BJ (cell line): ENCODE results near the gene SYT1. TPM values are rescaled to one million over a fixed set of nuclear protein-coding genes. Genes with fewer than 3 reads are reported as not detected.

Source experiments
- CTCF ChIA-PET: fragments of 350-600 bp; formaldehyde crosslinking; extraction: SDS; loops from one replicate; lab custom pipeline; 2021; ENCODE audit warnings: antibody characterized with exemption, inconsistent platforms; lab: Yijun Ruan, JAX
- POLR2A ChIA-PET: fragments of 300-600 bp; sonication (Branson Sonifier 250); formaldehyde crosslinking; extraction: SDS; loops from one replicate; lab custom pipeline; 2021; ENCODE audit warnings: antibody characterized with exemption; lab: Charles Lee
- DNase-seq: peaks from one replicate; pipeline ENCODE4 v3.0.0-alpha.2; 2011; ENCODE audit warnings: low read depth
- H3K27me3 ChIP-seq: 2 replicates; pipeline ENCODE4 v1.6.0; 2011; ENCODE audit warnings: low read length; ENCODE audit not compliant: control insufficient read depth, insufficient read depth
- H3K36me3 ChIP-seq: 2 replicates; pipeline ENCODE4 v1.5.1; 2011; ENCODE audit warnings: low read length; ENCODE audit not compliant: control insufficient read depth, insufficient read depth
- H3K4me3 ChIP-seq: 2 replicates; pipeline ENCODE4 v1.5.1; 2011; ENCODE audit warnings: low read depth, mild to moderate bottlenecking, control low read depth, low read length
- polyA plus RNA-seq: library from polyadenylated mRNA; depleted of rRNA; stranded (reverse); fragments of >200 nt; gene quantifications from 2 replicates; pipeline ENCODE4 v1.2.3, GENCODE V29; 2011
- small RNA-seq: library from RNA; depleted of rRNA; stranded (forward); fragments of <200 nt; gene quantifications from one replicate; pipeline ENCODE3, GENCODE V24; 2012; ENCODE audit warnings: low replicate concordance, low read depth; ENCODE audit not compliant: insufficient read length
- TF ChIP-seq, protein P1 (sequence below): IDR thresholded peaks from 2 replicates; pipeline ENCODE4 v1.5.1; 2011; ENCODE audit warnings: low read depth, mild to moderate bottlenecking, control low read depth, inconsistent platforms, low read length, moderate library complexity; ENCODE audit not compliant: insufficient read depth

SYT1 gene
- polyA plus RNA-seq, 1 experiment: 0.70 TPM

DNA sequence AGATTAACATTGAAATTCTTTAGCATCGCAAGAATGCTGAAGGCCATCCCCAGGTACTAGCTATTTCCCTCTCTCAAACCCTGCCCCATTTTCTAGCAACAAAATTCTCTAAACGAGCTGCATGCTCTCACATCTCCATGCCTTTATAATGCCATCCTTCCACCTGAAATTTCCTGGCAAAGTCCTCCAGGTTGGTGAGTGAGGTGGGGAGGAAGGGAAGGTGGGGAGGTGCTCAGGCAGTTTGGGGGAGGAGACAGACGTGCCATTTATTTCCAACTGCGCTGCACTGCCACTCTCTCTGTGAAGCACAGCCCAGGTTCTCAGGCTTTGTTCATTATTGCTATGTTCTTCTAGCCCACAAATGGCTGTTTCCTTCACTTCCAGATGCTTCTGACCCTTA, 617.7 kb downstream of the SYT1 start:
- Histone ChIP-seq H3K4me3 (no peak overlapping the region), H3K27me3 (no peaks in the 10 kb centered on the region), H3K36me3 (no peaks in the 10 kb centered on the region)
- TF ChIP-seq, protein P1, sequence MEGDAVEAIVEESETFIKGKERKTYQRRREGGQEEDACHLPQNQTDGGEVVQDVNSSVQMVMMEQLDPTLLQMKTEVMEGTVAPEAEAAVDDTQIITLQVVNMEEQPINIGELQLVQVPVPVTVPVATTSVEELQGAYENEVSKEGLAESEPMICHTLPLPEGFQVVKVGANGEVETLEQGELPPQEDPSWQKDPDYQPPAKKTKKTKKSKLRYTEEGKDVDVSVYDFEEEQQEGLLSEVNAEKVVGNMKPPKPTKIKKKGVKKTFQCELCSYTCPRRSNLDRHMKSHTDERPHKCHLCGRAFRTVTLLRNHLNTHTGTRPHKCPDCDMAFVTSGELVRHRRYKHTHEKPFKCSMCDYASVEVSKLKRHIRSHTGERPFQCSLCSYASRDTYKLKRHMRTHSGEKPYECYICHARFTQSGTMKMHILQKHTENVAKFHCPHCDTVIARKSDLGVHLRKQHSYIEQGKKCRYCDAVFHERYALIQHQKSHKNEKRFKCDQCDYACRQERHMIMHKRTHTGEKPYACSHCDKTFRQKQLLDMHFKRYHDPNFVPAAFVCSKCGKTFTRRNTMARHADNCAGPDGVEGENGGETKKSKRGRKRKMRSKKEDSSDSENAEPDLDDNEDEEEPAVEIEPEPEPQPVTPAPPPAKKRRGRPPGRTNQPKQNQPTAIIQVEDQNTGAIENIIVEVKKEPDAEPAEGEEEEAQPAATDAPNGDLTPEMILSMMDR: no peak
- no peak for DNase-seq
- ChIA-PET CTCF (no interaction called here), POLR2A (no interaction called here)

DNA sequence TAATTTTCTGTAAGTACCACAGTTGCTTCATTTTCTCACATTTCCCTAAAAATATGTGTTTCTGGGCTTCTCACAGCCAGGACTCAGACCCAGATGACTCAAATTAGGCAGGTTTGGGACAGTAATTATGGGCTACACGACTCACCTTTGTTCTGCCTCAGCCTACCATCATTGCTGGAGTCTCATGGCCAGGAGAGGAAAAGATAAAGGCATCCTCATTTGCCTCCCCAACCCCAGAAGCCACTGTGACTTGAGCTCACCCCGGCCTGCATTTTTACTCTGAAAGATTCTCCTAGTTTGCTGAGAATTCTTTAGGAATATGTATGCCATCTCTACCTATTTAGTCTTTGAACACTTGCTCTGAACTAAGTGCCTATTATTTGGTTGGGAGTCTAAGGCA, 618.3 kb downstream of the SYT1 start:
- DNase-seq: no peak
- no peaks in the 10 kb centered on the region for H3K27me3 ChIP-seq
- ChIA-PET CTCF (no interaction called here), POLR2A (no interaction called here)
- TF ChIP-seq, protein P1: no peak
- H3K4me3 ChIP-seq: no peak overlapping the region
- H3K36me3 ChIP-seq: no peaks in the 10 kb centered on the region

DNA sequence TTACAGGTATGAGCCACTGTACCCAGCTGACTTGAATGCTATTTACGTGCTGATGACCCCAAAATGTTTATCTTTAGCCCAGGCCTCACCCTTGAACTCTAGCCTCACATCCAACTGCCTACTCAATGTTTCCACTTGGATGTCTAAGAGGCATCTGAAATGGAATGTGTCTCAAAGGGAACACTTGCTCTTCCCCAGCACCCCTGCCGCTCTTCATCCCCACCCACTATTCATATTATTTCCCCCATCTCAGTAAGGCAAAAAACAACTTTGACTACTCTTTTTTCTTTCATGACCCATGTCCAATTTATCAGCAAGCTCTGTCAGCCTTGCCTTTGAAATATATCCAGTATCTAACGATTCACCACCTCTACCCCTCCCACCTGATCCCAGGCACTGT, 621.6 kb downstream of the SYT1 start:
- CTCF ChIA-PET: interaction anchor here (1.0 kb wide), 1 partner anchor 42 kb away, joined by 3 read pairs; no protein-coding TSS in a partner anchor
- POLR2A ChIA-PET: no interaction called here
- TF ChIP-seq, protein P1: no peak

DNA sequence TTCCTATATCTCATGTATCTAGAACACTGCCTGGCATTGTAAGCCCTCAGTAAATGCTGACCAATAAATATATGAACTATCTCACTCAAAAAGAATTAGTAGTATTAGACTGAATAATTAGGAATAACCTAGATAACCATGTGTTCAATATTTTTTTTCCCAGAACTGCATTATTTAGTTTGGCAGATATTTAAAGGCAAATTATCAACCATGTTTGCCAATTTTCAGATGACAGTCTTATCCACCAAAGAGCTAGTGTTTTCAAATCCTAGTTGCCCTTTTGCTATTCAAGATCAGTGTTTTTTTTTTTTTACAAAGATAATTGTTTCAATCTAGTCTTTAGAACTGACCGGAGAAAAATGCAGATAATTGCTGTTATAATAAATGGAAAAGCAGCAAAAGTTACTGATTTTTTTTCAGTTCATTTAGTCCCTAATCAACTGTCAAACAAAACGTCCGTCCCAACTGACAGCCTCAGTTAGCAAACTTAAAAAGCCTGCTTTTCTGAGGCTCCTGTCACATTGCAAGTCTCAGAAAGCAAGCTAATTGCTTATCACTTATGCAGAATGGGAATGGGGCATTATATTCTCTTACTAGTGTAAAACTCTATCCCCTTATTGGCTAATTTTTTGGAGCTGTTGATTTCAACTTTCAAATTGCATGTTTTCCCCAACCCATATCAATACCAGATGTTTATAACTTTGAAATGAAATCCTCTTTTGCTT, 623.0 kb downstream of the SYT1 start:
- Histone ChIP-seq H3K27me3 (no peaks in the 10 kb centered on the region), H3K4me3 (no peak overlapping the region), H3K36me3 (no peaks in the 10 kb centered on the region)
- CTCF ChIA-PET: no interaction called here
- POLR2A ChIA-PET: no interaction called here
- DNase-seq: no peak
- TF ChIP-seq, protein P1: no peak

More for the DNA sequence above, 621.6 kb downstream of the SYT1 start:
- H3K27me3 ChIP-seq: no peaks in the 10 kb centered on the region
- DNase-seq: no peak
- no peaks in the 10 kb centered on the region for H3K36me3 ChIP-seq
- no peak overlapping the region for H3K4me3 ChIP-seq

Small RNAs within 50 kb of the gene (small RNA-seq; reads per million reads assigned to genes)
- not detected for gene MIR1252
